Measurements from ENCODE around the gene LRRC37A2.
"Not testable (repeated sequence)": the region's sequence is repeated elsewhere in the genome, so short reads cannot be mapped to it uniquely, and the experiment has no call there.

Gene LRRC37A2

GRCh38 chr17:46598344-46598931, 86.2 kb downstream of the LRRC37A2 start:
- DNase-seq, result not testable (repeated sequence)

- DNase-seq, result not testable (repeated sequence)
Observed at GRCh38 chr17:46600767-46601166, 88.5 kb downstream of the LRRC37A2 start.

GRCh38 chr17:46603125-46603524, 90.9 kb downstream of the LRRC37A2 start:
- not testable (repeated sequence) for DNase-seq

Data from NCI-H526 treated with DMSO at 0.1 percent for 48 hours (cell line).